Gastroesophageal sphincter (tissue), 4 donors: ENCODE results near the gene ADAMTS2. TPM values are rescaled to one million over a fixed set of nuclear protein-coding genes. Genes with fewer than 3 reads are reported as not detected.

Source experiments
- ATAC-seq: fragments of 150-250 bp; one replicate; pipeline ENCODE4 v1.9.1; 2016; ENCODE audit warnings: mild to moderate bottlenecking, moderate library complexity
- H3K27ac ChIP-seq, 4 donors: fragments of 200-600 bp; sonication (generic) in 3 of 4; 1 replicate in 3 of 4; 2 replicates in 1 of 4; pipeline ENCODE4 v1.5.1; 2016 to 2019
- H3K27me3 ChIP-seq: fragments of 200-600 bp; sonication (generic); one replicate; pipeline ENCODE4 v1.5.1; 2019
- H3K36me3 ChIP-seq, 2 donors: fragments of 200-600 bp; sonication (generic); one replicate each; pipeline ENCODE4 v1.5.1; 2019; ENCODE audit warnings: control low read depth in 1 of 2
- H3K4me1 ChIP-seq, 3 donors: fragments of 200-600 bp; sonication (generic); 1 replicate in 2 of 3; 2 replicates in 1 of 3; pipeline ENCODE4 v1.5.1; 2016 to 2019; ENCODE audit warnings: control low read depth in 2 of 3
- H3K4me3 ChIP-seq, 2 donors: fragments of 200-600 bp; sonication (generic); one replicate each; pipeline ENCODE4 v1.5.1; 2019; ENCODE audit warnings: mild to moderate bottlenecking in 1 of 2, moderate library complexity in 1 of 2
- H3K9me3 ChIP-seq, 3 donors: fragments of 200-600 bp; sonication (generic); one replicate each; pipeline ENCODE4 v1.5.1; 2017 to 2019; ENCODE audit warnings: control low read depth in 2 of 3
- CTCF ChIP-seq, 4 experiments: fragments of 200-600 bp in 2 of 4; fragments of 450-650 bp in 2 of 4; sonication (generic) in 1 of 4; IDR thresholded peaks; one replicate each; pipeline ENCODE4 v1.5.1; 2017 to 2019; ENCODE audit warnings: antibody characterized with exemption in 4 of 4, mild to moderate bottlenecking in 2 of 4, moderate library complexity in 2 of 4
- EP300 ChIP-seq: sonication (generic); formaldehyde crosslinking; IDR thresholded peaks from one replicate; pipeline ENCODE4 v1.6.1; 2017; ENCODE audit warnings: antibody characterized with exemption, mild to moderate bottlenecking
- POLR2A ChIP-seq, 2 donors: fragments of 450-650 bp; IDR thresholded peaks; one replicate each; pipeline ENCODE4 v1.6.1; 2017; ENCODE audit warnings: antibody characterized with exemption in 2 of 2, mild to moderate bottlenecking in 2 of 2, moderate library complexity in 1 of 2
- POLR2AphosphoS5 ChIP-seq: sonication (generic); formaldehyde crosslinking; IDR thresholded peaks from one replicate; pipeline ENCODE4 v1.6.1; 2017; ENCODE audit warnings: antibody characterized with exemption
- WGBS, 2 donors: methylation state at CpG; one replicate each; pipeline ENCODE4 v1.1.5; 2018; ENCODE audit warnings: low coverage in 1 of 2; 5-methylcytosine and 5-hydroxymethylcytosine counted together
- total RNA-seq, 4 donors: library from RNA; depleted of rRNA; stranded (reverse); fragments of >200 nt; gene quantifications; one replicate each; pipeline ENCODE4 v1.1.0, GENCODE V29; 2016

Gene ADAMTS2
- total RNA-seq, 4 donors from 2014 or later = 14.8 to 24.8 (median 22.6) TPM

- 0% methylated on average over 2 of the region's 67 CpGs; no CpG with 5 or more reads in 1 of the 2 donors for WGBS, 2 donors
- H3K4me3 ChIP-seq = peak overlapping the region in 1 of 2 donors; percentile 42
These were observed 178.1 kb downstream of the ADAMTS2 start for GRCh38 chr5:179166886-179167841.

GRCh38 chr5:179166171-179166885 is 178.9 kb downstream of the ADAMTS2 start:
- Histone ChIP-seq H3K27me3 (peaks cover 10% of the 10 kb centered on the region), H3K36me3 (no peaks in the 10 kb centered on the region), H3K4me1 (peaks cover 0 to 16% (median 3%) of the 10 kb centered on the region in 3 donors), H3K9me3 (peaks cover 0 to 12% (median 0%) of the 10 kb centered on the region in 3 donors), H3K4me3 (peak overlapping the region in 1 of 2 donors; percentile 42), H3K27ac (no peak overlapping the region)
- no CpG with 5 or more reads among the region's 22 CpGs for WGBS, 2 donors
- ATAC-seq = no peak
- TF ChIP-seq POLR2AphosphoS5 (no peak), POLR2A (IDR thresholded peaks at IDR 0.05) (no peak), CTCF (IDR thresholded peaks at IDR 0.05) (no peak), EP300 (no peak)

More at GRCh38 chr5:179166886-179167841, 178.1 kb downstream of the ADAMTS2 start:
- H3K9me3 ChIP-seq = peaks cover 0 to 9% (median 0%) of the 10 kb centered on the region in 3 donors
- peaks cover 10% of the 10 kb centered on the region for H3K27me3 ChIP-seq
- ATAC-seq = peak; percentile 78
- no peak for TF ChIP-seq POLR2A (IDR thresholded peaks at IDR 0.05)
- TF ChIP-seq CTCF (IDR thresholded peaks at IDR 0.05) = peak in 3 of 4 experiments; percentile 93 to 96 (median 96)
- peak overlapping the region in 1 of 4 donors; percentile 23 for H3K27ac ChIP-seq
- H3K36me3 ChIP-seq = no peaks in the 10 kb centered on the region
- peaks cover 0 to 16% (median 3%) of the 10 kb centered on the region in 3 donors for H3K4me1 ChIP-seq

DNA sequence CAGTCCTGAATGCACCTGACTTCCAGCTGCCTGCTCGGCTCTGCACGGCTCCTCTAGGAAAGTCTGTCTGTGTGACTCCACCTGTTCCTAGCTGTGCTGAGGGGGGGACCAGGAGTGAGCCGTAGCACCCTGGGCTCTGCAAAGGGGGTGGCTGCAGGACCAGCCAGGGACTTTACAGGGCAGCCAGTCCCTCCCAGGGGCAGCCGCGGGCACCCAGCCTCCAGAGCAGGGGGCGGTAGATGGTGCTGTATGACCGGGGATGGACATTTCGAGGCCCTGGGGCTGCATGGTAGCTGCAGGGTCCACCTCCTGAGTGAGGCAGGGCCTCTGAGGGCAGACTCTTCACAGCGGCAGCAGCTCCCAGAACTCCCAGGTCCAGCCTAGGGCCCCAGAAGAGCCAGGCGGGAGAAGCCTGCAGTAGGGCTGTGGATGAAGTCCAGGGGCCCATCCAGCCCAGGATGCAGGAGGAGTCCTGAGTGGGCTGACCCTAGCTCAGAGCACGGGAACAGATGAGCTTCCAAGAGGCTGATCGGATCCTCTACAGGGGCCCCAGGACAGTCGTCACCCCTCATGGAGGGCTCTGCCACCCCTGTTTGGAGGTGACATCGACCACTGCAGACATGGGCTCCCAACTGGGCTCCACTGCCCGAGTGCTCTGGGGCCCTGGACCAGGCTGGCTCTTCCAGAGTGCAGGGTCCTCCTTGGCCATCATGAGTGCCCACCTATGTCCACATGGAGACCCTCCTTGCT is 179.7 kb downstream of the ADAMTS2 start:
- Histone ChIP-seq H3K9me3 (peaks cover 0 to 12% (median 0%) of the 10 kb centered on the region in 3 donors), H3K4me3 (no peak overlapping the region), H3K27ac (no peak overlapping the region), H3K36me3 (no peaks in the 10 kb centered on the region), H3K27me3 (peaks cover 10% of the 10 kb centered on the region), H3K4me1 (peaks cover 0 to 16% (median 3%) of the 10 kb centered on the region in 3 donors)
- TF ChIP-seq EP300 (no peak), CTCF (IDR thresholded peaks at IDR 0.05) (no peak), POLR2AphosphoS5 (no peak), POLR2A (IDR thresholded peaks at IDR 0.05) (no peak)
- 80% methylated on average over 2 of the region's 15 CpGs; no CpG with 5 or more reads in 1 of the 2 donors for WGBS, 2 donors
- ATAC-seq = no peak

DNA sequence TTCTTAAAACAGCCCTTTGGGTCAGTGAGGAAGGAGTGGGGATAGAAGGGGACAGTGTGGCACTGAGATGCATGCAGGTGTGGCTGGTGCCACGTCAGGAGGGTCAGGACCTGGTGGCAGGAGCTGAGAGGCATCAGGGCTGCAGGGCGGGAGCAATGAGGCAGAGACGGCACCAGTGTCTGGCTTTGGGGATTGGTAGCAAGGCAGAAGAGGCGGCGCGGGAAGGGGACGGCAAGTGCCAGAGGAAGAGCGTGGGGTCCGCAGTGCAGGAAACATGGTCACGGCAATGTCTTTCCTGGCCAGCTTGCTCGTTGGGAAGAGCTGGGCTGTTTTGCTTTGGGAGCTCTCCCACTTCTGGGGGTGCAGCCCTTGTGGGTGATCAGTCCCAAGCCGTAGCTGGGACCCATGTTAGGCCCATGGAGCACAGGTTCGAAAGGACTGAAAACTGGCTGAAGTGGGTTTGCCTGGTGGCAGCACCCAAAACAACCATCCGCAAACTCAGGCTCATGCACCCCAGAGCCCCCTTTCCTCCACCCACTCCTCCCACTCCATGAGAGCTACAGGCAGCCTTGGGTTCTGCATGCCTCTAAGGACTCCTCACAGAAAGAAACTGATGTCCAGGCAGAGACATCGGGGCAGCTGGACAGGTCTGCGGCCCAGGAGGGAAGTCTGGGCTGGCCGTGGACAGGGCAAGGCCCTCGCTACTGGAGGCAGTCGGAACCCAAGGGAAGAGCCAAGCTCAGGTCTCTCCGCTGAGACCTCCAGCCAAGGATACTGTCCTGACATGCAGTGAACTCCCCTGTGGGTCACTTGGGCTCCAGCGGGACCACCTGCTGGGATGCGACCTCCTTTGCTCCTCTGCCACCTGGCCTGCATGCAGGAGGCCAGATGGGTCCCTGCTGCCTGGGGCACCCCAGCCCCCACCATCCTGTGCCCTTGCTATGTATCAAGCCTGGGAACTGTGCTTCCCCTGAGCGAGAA is 180.6 kb downstream of the ADAMTS2 start:
- WGBS, 2 donors = 89 to 90% methylated on average over 10 to 14 of the region's 23 CpGs
- no peak for ATAC-seq

More for the DNA sequence above, 180.6 kb downstream of the ADAMTS2 start:
- Histone ChIP-seq H3K4me1 (peaks cover 0 to 16% (median 3%) of the 10 kb centered on the region in 3 donors), H3K27me3 (peaks cover 10% of the 10 kb centered on the region), H3K36me3 (no peaks in the 10 kb centered on the region), H3K27ac (no peak overlapping the region), H3K9me3 (peaks cover 0 to 12% (median 0%) of the 10 kb centered on the region in 3 donors), H3K4me3 (no peak overlapping the region)
- no peak for TF ChIP-seq POLR2AphosphoS5
- no peak for TF ChIP-seq CTCF (IDR thresholded peaks at IDR 0.05)
- no peak for TF ChIP-seq EP300
- no peak for TF ChIP-seq POLR2A (IDR thresholded peaks at IDR 0.05)
